22Rv1 (cell line): ENCODE data around the gene CAMSAP1.

Source experiments
- ZFX ChIP-seq: fragments of 450-650 bp; IDR thresholded peaks from 2 replicates; pipeline ENCODE4 v1.6.1; 2017; ENCODE audit warnings: antibody characterized with exemption, borderline replicate concordance
- TF ChIP-seq, protein P1 (sequence below): fragments of 450-650 bp; IDR thresholded peaks from 2 replicates; pipeline ENCODE4 v1.5.1; 2017; ENCODE audit warnings: mild to moderate bottlenecking

DNA sequence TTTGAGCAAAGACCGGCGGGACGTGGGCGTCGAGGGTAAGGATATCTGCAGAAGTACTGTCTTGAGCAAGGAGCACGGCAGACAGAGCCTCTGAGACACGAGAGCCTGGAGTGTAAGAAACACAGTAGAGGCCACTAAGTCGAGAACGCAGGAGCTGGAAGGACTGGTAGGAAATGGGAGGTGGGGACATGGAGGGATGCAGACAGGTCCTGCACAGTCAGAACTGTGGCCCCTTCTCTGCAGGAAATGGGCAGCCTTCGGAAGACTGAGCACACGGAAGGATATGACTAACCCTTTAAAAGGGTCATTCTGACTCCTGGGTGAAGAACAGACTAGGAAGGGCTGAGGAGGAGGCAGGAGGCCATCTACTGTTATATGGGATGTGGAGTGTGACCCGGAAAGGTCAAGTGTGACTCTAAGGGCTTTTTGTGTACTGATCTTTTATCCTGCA is 1.4 kb upstream of the CAMSAP1 start:
- TF ChIP-seq, protein P1, sequence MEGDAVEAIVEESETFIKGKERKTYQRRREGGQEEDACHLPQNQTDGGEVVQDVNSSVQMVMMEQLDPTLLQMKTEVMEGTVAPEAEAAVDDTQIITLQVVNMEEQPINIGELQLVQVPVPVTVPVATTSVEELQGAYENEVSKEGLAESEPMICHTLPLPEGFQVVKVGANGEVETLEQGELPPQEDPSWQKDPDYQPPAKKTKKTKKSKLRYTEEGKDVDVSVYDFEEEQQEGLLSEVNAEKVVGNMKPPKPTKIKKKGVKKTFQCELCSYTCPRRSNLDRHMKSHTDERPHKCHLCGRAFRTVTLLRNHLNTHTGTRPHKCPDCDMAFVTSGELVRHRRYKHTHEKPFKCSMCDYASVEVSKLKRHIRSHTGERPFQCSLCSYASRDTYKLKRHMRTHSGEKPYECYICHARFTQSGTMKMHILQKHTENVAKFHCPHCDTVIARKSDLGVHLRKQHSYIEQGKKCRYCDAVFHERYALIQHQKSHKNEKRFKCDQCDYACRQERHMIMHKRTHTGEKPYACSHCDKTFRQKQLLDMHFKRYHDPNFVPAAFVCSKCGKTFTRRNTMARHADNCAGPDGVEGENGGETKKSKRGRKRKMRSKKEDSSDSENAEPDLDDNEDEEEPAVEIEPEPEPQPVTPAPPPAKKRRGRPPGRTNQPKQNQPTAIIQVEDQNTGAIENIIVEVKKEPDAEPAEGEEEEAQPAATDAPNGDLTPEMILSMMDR = no peak
- TF ChIP-seq ZFX = no peak
